SU-DHL-6 (cell line): ENCODE results near the gene SCN5A.

Experiments
- CTCF ChIP-seq: fragments of 200-600 bp; sonication (generic); IDR thresholded peaks from one replicate; pipeline ENCODE4 v1.5.1; 2017; ENCODE audit warnings: antibody characterized with exemption, mild to moderate bottlenecking, low read length, moderate library complexity; ENCODE audit not compliant: insufficient read depth, poor library complexity, severe bottlenecking
- EZH2phosphoT487 ChIP-seq: fragments of 200-600 bp; sonication (generic), shearing (Covaris generic); conservative IDR thresholded peaks from 2 replicates; pipeline ENCODE4 v1.6.1; 2018; ENCODE audit warnings: mild to moderate bottlenecking, antibody characterized with exemption, low read length, moderate library complexity, mixed read lengths

- TF ChIP-seq CTCF, result no peak
- TF ChIP-seq EZH2phosphoT487, result no peak
These were observed 75.9 kb downstream of the SCN5A start for GRCh38 chr3:38573556-38573955.
